Measurements from ENCODE around the gene HSD11B1L.

Gene HSD11B1L, protein sequence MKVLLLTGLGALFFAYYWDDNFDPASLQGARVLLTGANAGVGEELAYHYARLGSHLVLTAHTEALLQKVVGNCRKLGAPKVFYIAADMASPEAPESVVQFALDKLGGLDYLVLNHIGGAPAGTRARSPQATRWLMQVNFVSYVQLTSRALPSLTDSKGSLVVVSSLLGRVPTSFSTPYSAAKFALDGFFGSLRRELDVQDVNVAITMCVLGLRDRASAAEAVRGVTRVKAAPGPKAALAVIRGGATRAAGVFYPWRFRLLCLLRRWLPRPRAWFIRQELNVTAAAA

GRCh38 chr19:5680437-5681368 is at the start of gene HSD11B1L, which contains the start of gene MICOS13:
HSD11B1L (plus strand) TSS chr19:5681027; CDS start chr19:5684833, 3,806 bp downstream.
MICOS13 (minus strand) TSS chr19:5680516; CDS start chr19:5680486, 30 bp downstream.
- peaks cover 26% of the 10 kb centered on the region for H3K4me1 Mint-ChIP-seq
- H3K27me3 Mint-ChIP-seq = peaks cover 24% of the 10 kb centered on the region
- peak; percentile 99 for DNase-seq
- H3K9me3 Mint-ChIP-seq = no peaks in the 10 kb centered on the region
- peak within 1 kb of the TSS; percentile 97 for H3K4me3 Mint-ChIP-seq
- peak within 1 kb of the TSS; percentile 95 for H3K27ac Mint-ChIP-seq
- H3K36me3 Mint-ChIP-seq = peaks cover 1% of the 10 kb centered on the region
- CTCF ChIA-PET = no interaction called here

- CTCF ChIA-PET = no interaction called here
- peak overlapping the region; percentile 4 for H3K27ac Mint-ChIP-seq
- no peaks in the 10 kb centered on the region for H3K9me3 Mint-ChIP-seq
- DNase-seq = no peak
- H3K4me1 Mint-ChIP-seq = peaks cover 46% of the 10 kb centered on the region
- H3K4me3 Mint-ChIP-seq = no peak overlapping the region
- no peaks in the 10 kb centered on the region for H3K27me3 Mint-ChIP-seq
- peaks cover 40% of the 10 kb centered on the region for H3K36me3 Mint-ChIP-seq
Measured at GRCh38 chr19:5631567-5632240, 49.1 kb upstream of the HSD11B1L start.

- no peak for DNase-seq
Measured at GRCh38 chr19:5632241-5632612, 48.6 kb upstream of the HSD11B1L start.

GRCh38 chr19:5632657-5633056 is 48.2 kb upstream of the HSD11B1L start:
- CTCF ChIA-PET = no interaction called here

More at GRCh38 chr19:5632241-5632612, 48.6 kb upstream of the HSD11B1L start:
- CTCF ChIA-PET = no interaction called here
- H3K27ac Mint-ChIP-seq = no peak overlapping the region
- peaks cover 41% of the 10 kb centered on the region for H3K4me1 Mint-ChIP-seq
- no peaks in the 10 kb centered on the region for H3K27me3 Mint-ChIP-seq
- H3K4me3 Mint-ChIP-seq = no peak overlapping the region
- H3K36me3 Mint-ChIP-seq = peaks cover 39% of the 10 kb centered on the region
- H3K9me3 Mint-ChIP-seq = no peaks in the 10 kb centered on the region

DNA sequence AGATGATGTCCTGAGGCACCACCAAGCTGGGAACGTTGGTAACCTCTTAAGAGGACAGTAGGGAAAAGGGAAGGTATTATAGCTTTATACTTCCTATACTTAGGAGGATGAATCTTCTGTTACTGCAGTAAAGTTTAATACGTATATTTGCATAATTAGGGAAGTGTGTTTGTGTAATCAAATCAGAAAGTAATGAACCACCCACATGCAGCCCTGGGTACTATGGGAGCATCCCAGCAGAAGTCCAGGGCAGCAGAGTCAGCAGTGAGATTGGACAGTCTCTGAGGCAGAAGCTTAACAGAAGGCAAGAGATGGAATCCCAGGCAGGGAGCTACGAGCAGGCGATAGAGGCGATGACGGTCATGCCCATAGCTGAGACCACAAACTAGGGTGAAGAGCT is 45.4 kb upstream of the HSD11B1L start:
- DNase-seq = no peak
- Mint-ChIP-seq H3K27me3 (no peaks in the 10 kb centered on the region), H3K27ac (no peak overlapping the region), H3K4me1 (peaks cover 18% of the 10 kb centered on the region), H3K4me3 (no peak overlapping the region), H3K9me3 (no peaks in the 10 kb centered on the region), H3K36me3 (peaks cover 19% of the 10 kb centered on the region)
- CTCF ChIA-PET = no interaction called here

More at GRCh38 chr19:5632657-5633056, 48.2 kb upstream of the HSD11B1L start:
- H3K36me3 Mint-ChIP-seq = peaks cover 36% of the 10 kb centered on the region
- no peaks in the 10 kb centered on the region for H3K9me3 Mint-ChIP-seq
- H3K4me3 Mint-ChIP-seq = no peak overlapping the region
- no peak overlapping the region for H3K27ac Mint-ChIP-seq
- H3K4me1 Mint-ChIP-seq = peaks cover 38% of the 10 kb centered on the region
- no peak for DNase-seq
- no peaks in the 10 kb centered on the region for H3K27me3 Mint-ChIP-seq

DNA sequence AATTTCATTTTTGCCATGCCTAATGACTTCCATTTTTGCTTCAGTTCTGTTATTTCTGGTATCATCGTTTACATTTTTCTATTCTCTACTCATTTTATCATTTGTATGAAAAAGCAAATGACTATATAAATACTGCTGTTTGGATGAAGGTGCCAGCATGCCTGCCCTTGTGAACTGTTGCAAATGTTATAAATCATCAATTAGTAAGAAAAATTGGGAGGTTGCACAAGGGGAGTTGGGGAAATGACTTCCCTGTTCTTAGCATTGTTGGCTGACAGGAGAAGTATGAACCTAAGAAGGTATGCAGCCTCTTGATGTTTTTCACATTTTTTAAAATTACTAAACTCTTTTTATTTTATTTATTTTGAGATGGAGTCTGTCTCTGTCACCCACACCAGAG is 42.9 kb upstream of the HSD11B1L start:
- no peak for DNase-seq
- Mint-ChIP-seq H3K36me3 (peaks cover 26% of the 10 kb centered on the region), H3K27me3 (no peaks in the 10 kb centered on the region), H3K27ac (no peak overlapping the region), H3K4me1 (peaks cover 14% of the 10 kb centered on the region), H3K4me3 (no peak overlapping the region), H3K9me3 (no peaks in the 10 kb centered on the region)
- CTCF ChIA-PET = interaction anchor here (0.6 kb wide), 1 partner anchor 83 kb away, joined by 5 read pairs; no protein-coding TSS in a partner anchor

DNA sequence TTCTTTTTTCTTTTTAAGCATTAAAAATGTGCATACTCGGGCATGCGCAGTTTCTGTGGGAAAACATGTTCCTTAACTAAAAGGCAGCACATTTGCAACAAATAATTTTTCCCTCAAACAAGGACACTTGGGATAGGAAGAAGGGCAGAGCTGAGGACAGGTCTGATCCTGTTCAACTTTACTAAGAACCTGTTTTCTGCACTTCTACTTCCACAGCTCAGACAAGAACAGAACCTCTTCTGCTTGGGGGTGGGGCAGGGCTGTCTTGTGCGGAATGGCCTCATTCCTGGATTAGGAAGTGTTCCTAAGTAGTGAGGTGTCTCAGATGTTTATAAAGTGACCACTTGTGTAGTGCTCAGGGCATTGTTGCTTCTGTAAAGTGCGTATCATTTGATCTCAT is 39.7 kb upstream of the HSD11B1L start:
- Mint-ChIP-seq H3K36me3 (peaks cover 44% of the 10 kb centered on the region), H3K27ac (no peak overlapping the region)
- CTCF ChIA-PET = no interaction called here

GRCh38 chr19:5642204-5642603 is 38.6 kb upstream of the HSD11B1L start:
- Mint-ChIP-seq H3K27me3 (no peaks in the 10 kb centered on the region), H3K4me3 (no peak overlapping the region), H3K9me3 (no peaks in the 10 kb centered on the region), H3K27ac (no peak overlapping the region), H3K36me3 (peaks cover 54% of the 10 kb centered on the region), H3K4me1 (peaks cover 12% of the 10 kb centered on the region)
- no peak for DNase-seq
- CTCF ChIA-PET = no interaction called here

More for the DNA sequence above, 39.7 kb upstream of the HSD11B1L start:
- Mint-ChIP-seq H3K4me3 (no peak overlapping the region), H3K9me3 (no peaks in the 10 kb centered on the region), H3K4me1 (peaks cover 12% of the 10 kb centered on the region), H3K27me3 (no peaks in the 10 kb centered on the region)
- DNase-seq = no peak

GRCh38 chr19:5643060-5643459 is 37.8 kb upstream of the HSD11B1L start:
- Mint-ChIP-seq H3K4me1 (peaks cover 7% of the 10 kb centered on the region), H3K36me3 (peaks cover 62% of the 10 kb centered on the region), H3K27me3 (no peaks in the 10 kb centered on the region), H3K9me3 (no peaks in the 10 kb centered on the region), H3K27ac (no peak overlapping the region), H3K4me3 (no peak overlapping the region)
- DNase-seq = no peak
- CTCF ChIA-PET = no interaction called here

DNA sequence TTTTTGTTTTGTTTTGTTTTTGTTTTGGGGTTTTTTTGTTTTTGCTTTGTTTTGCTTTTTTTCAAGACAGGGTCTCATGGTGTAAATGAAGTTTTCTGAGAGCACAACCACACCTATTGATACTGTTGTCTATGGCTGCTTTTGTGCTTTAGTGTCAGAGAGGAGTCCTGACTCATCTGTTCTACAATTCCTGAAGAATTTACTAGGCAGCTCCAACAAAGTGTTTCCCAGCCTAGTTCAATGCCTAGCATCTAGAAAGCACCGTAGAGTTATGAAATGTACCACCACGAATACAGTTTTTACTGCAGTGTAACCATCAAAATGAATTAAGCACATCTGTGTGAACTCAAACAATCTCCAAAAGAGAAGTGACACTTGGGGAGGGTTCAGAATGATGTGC is 36.8 kb upstream of the HSD11B1L start:
- Mint-ChIP-seq H3K4me1 (peaks cover 7% of the 10 kb centered on the region), H3K27ac (no peak overlapping the region), H3K9me3 (no peaks in the 10 kb centered on the region)

DNA sequence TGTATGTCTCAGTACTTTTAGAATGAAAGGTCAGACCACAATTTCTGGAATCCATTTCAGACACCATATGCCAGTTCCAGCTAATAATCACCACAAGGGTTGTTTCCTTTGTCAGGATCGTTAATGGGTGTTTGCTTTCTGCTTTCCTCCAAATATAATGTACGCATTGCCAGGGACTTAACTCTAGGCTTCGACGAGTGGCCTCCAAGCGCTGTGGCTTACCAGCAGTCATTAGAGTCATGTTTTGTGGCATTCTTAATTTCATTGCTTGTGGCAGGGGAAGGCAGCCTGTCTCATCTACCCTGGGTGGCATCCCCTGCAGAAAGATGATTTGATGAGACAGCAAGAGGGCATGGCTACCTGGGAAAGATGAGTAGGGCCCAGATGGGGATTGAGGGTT is 35.4 kb upstream of the HSD11B1L start:
- H3K9me3 Mint-ChIP-seq = no peaks in the 10 kb centered on the region
- peaks cover 7% of the 10 kb centered on the region for H3K4me1 Mint-ChIP-seq
- DNase-seq = no peak
- no peak overlapping the region for H3K4me3 Mint-ChIP-seq
- no peaks in the 10 kb centered on the region for H3K27me3 Mint-ChIP-seq
- peaks cover 73% of the 10 kb centered on the region for H3K36me3 Mint-ChIP-seq
- no peak overlapping the region for H3K27ac Mint-ChIP-seq
- CTCF ChIA-PET = no interaction called here

More for the DNA sequence above, 36.8 kb upstream of the HSD11B1L start:
- Mint-ChIP-seq H3K4me3 (no peak overlapping the region), H3K27me3 (no peaks in the 10 kb centered on the region), H3K36me3 (peaks cover 68% of the 10 kb centered on the region)
- DNase-seq = no peak
- CTCF ChIA-PET = no interaction called here

GRCh38 chr19:5646703-5647102 is 34.1 kb upstream of the HSD11B1L start:
- Mint-ChIP-seq H3K27ac (peak overlapping the region; percentile 11), H3K9me3 (no peaks in the 10 kb centered on the region), H3K4me1 (peaks cover 3% of the 10 kb centered on the region), H3K36me3 (peaks cover 73% of the 10 kb centered on the region), H3K27me3 (no peaks in the 10 kb centered on the region), H3K4me3 (no peak overlapping the region)
- DNase-seq = no peak
- CTCF ChIA-PET = no interaction called here

- Mint-ChIP-seq H3K27me3 (no peaks in the 10 kb centered on the region), H3K27ac (no peak overlapping the region), H3K9me3 (no peaks in the 10 kb centered on the region), H3K4me1 (peaks cover 3% of the 10 kb centered on the region), H3K36me3 (peaks cover 71% of the 10 kb centered on the region), H3K4me3 (no peak overlapping the region)
- no peak for DNase-seq
- CTCF ChIA-PET = no interaction called here
Measured at GRCh38 chr19:5648464-5648863, 32.4 kb upstream of the HSD11B1L start.

DNA sequence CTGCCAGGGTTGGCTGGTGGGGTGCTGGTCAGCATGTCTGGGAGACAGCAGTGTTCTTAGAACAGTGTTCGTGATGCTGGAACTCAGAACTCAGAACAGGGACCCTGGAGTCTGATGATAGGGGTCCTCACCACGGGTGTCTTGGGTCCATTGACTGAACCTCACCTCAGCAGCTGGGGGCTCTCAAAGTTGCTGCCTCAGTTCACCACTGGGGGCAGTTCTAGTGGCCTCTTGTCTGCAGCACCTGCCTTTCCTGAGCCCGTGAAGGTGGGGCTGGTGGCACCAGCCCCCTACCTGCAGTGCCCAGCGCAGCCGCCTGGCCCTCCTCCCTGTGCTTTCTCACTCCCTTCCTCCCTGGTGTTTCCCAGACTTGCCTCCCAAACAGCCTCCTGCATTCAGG is 29.5 kb upstream of the HSD11B1L start:
- H3K4me1 Mint-ChIP-seq = no peaks in the 10 kb centered on the region
- no peaks in the 10 kb centered on the region for H3K27me3 Mint-ChIP-seq
- DNase-seq = no peak
- CTCF ChIA-PET = no interaction called here
- no peak overlapping the region for H3K4me3 Mint-ChIP-seq
- H3K9me3 Mint-ChIP-seq = no peaks in the 10 kb centered on the region
- peaks cover 70% of the 10 kb centered on the region for H3K36me3 Mint-ChIP-seq
- no peak overlapping the region for H3K27ac Mint-ChIP-seq

Measured in activated naive CD4-positive, alpha-beta T cell treated with anti-CD3 and anti-CD28 coated beads, Interleukin-2, amount 10 ng/mL, durations not matched to agents 7 days and 5 days (primary cell).